ENCODE results near the gene PRND.

GRCh38 chr20:4709261-4710105, 12.2 kb upstream of the PRND start:
- TF ChIP-seq CTCF (IDR thresholded peaks at IDR 0.05) = no peak
- no peak for TF ChIP-seq POLR2A (IDR thresholded peaks at IDR 0.05)

Measured in tibial nerve (tissue), 3 donors.